HG03432 (cell line): ENCODE data around the gene GFAP.
A peak's percentile ranks its signal among the peaks of the same experiment; 100 is the strongest.
"Not testable (repeated sequence)": the region's sequence is repeated elsewhere in the genome, so short reads cannot be mapped to it uniquely, and the experiment has no call there.

Experiments
- ATAC-seq: cut with Tn5 transposase; IDR thresholded peaks from one replicate; pipeline ENCODE4 v1.9.1; 2021; ENCODE audit warnings: mild to moderate bottlenecking, moderate library complexity; ENCODE audit not compliant: unreplicated experiment

The GFAP gene

GRCh38 chr17:44915321-44915726 lies at the start of gene GFAP:
TSS of gene GFAP (minus strand) at chr17:44915500. CDS start at chr17:44915486, 14 bp downstream.
- ATAC-seq: no peak

DNA sequence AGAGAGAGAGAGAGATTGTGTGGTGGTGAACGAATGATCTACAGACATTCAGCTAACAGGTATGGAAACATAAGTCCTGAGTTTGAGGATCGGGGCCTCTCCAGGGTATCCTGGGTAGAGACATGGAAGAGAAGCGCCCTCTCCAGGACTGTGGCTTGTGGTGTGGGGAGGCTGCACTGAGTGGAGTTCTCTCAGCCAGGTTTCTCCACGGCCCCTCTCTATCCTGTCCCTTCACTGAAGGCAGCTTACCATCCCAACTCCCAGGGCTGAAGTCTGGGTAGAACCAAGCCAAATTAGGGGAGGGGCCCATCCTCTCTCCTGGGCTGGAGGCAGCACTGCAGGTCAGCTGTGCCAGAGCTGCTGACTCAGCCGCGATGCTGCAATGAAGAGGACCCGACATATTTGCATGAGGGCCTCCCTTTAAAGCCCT lies 46.6 kb upstream of the GFAP start:
- no peak for ATAC-seq

- no peak for ATAC-seq
Observed at GRCh38 chr17:44960691-44961090, 45.4 kb upstream of the GFAP start.

- no peak for ATAC-seq
Observed at GRCh38 chr17:44959821-44960531, 44.7 kb upstream of the GFAP start.

DNA sequence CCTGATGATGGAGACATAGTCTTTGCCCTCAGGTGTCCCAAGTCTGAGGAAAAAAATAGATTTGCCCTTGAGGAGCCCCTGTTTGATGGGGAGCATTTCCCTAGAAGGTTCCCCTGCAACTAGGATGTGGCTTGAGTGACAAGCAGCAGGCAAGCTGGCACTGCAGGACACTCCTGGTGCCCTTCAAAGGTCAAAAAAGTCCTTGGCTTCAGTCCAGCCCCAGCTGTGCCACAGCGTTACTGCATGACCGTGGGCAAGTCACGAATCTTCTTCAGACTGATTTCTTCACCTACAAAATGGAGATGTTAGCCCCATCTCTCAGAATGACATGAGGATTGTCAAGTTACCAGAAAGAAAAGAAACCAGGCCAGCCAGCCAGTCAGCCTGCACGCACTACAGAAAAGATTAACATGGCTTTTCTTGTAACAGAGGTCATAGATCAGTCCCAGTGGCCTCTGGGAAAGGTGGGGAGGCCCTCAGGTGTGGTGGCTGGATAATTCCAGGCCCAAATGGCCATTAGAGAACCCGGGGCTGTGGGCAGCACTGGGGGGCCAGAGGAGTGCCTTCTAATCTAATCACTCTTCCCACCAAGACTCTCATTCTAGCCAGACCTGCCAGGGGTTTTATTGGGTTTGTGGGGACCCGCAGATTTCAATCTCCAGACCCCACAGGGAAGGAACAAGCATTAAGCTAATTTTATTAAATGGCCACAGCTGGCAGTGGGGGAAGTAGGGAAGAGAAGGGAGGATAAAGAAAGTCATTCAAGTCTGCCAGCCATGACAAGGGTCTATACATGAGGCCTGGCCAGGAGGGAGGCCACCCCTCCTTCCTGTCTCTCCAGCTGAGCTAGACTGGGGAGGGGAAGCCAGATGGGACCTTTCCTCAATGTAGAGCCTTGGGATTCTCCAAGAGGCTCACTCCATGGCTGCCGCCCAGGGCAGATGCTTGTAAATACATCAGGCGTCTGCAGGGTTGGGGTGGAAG lies 42.0 kb upstream of the GFAP start:
- ATAC-seq: no peak

DNA sequence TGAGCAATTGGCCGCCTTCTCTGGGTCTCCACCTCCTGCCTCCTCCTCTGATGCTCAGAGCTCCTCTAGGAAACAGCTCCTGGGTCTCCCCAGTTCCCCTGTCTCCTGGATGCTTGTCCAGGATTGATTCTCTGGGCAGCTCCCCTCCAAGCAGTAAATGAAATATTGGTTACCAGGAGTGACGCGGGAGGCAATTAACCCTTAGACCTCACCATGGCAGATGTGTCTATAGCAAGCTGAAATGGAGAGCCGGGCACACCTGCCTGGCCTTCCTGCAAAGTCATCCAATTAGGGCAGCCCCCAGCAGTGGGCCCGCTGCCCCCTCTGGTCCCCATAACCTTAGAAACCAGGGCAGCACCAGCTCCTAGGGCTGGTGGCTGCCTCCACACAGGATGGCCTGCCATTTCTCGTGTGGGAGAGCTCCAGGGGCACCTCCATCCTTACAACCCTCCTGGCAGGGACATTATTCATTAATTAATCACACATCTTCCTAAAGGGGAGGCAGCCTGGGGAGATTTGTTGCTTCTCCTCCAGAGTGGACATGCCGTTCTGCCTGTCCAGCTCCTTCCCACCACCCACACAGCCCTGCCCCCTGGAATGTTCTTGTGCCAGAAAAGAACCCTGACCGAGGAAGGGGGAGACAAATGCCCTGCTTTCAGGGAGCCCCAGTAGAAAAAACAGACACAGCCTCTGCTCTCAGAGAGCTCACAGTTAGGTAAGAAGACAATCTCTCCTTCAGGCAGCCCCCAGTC lies 40.5 kb upstream of the GFAP start:
- ATAC-seq: no peak

GRCh38 chr17:44952946-44953475 lies 37.7 kb upstream of the GFAP start:
- no peak for ATAC-seq

GRCh38 chr17:44948315-44948795 lies 33.1 kb upstream of the GFAP start:
- ATAC-seq: no peak

GRCh38 chr17:44947461-44948314 lies 32.4 kb upstream of the GFAP start, which contains the start of gene KIF18B:
TSS of gene KIF18B (minus strand) at chr17:44947773. CDS start at chr17:44936344, 11,429 bp downstream.
- ATAC-seq: peak; percentile 88

GRCh38 chr17:44945652-44946051 lies 30.4 kb upstream of the GFAP start:
- ATAC-seq: not testable (repeated sequence)

GRCh38 chr17:44942456-44942855 lies 27.2 kb upstream of the GFAP start:
- no peak for ATAC-seq

DNA sequence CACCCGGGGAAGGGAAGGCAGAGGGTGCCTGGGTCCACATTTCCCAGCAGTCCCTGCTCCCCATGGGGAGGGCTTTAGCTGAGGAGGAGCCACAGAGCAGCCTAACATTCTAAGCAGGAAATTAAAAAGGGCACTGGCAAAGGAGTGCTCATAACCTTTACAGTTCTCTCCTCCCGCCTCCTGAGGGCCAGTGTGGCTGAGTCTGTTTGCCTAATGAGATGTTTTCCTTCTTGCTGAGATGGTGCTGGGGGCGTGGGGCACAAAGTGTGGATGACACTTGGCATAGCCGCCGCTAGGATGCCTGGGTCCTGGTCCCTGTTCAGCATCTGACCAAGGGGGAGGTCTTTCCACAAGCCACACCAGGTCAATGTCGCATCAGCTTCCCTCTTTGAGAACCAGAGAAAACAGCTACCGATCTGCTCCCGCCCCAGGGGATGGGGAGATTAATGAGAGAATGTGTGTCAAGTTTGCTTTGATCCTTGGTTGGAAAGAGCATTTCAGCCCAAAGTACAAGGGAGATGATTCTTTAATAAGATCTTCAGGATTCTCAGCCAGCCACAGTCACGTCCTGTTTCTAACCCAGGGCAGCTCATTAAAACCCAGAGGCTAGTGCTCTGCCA lies 26.5 kb upstream of the GFAP start:
- ATAC-seq: no peak

GRCh38 chr17:44940768-44941167 lies 25.5 kb upstream of the GFAP start:
- no peak for ATAC-seq

GRCh38 chr17:44940317-44940716 lies 25.0 kb upstream of the GFAP start:
- ATAC-seq: no peak

GRCh38 chr17:44935116-44935515 lies 19.8 kb upstream of the GFAP start:
- ATAC-seq: no peak

- no peak for ATAC-seq
Observed at GRCh38 chr17:44934745-44935105, 19.4 kb upstream of the GFAP start.

GRCh38 chr17:44933824-44934744 lies 18.8 kb upstream of the GFAP start:
- ATAC-seq: no peak

GRCh38 chr17:44932787-44933097 lies 17.4 kb upstream of the GFAP start:
- no peak for ATAC-seq
